GM19468 (cell line): ENCODE measurements around the gene DCX.

Source experiments
- ATAC-seq: cut with Tn5 transposase; IDR thresholded peaks from one replicate; pipeline ENCODE4 v1.9.1; 2021; ENCODE audit warnings: mild to moderate bottlenecking, moderate library complexity, moderate number of reproducible peaks; ENCODE audit not compliant: unreplicated experiment; ENCODE audit errors: extremely low read depth

DCX gene

GRCh38 chrX:111411983-111412382 lies at the start of gene DCX:
DCX (minus strand) TSS chrX:111412192; CDS start chrX:111410398, 1,794 bp downstream.
- no peak for ATAC-seq

GRCh38 chrX:111460607-111461006 lies 48.6 kb upstream of the DCX start:
- ATAC-seq = no peak

- no peak for ATAC-seq
These were observed 35.3 kb upstream of the DCX start for GRCh38 chrX:111447298-111447697.

GRCh38 chrX:111445485-111445884 lies 33.5 kb upstream of the DCX start:
- ATAC-seq = no peak

GRCh38 chrX:111444881-111445280 lies 32.9 kb upstream of the DCX start:
- ATAC-seq = no peak

GRCh38 chrX:111443946-111444345 lies 32.0 kb upstream of the DCX start:
- ATAC-seq = no peak

GRCh38 chrX:111442791-111443190 lies 30.8 kb upstream of the DCX start:
- no peak for ATAC-seq

- ATAC-seq = no peak
These were observed 23.5 kb upstream of the DCX start for GRCh38 chrX:111435469-111435868.

- no peak for ATAC-seq
These were observed 19.0 kb upstream of the DCX start for GRCh38 chrX:111431001-111431400.

GRCh38 chrX:111411557-111411956 lies 435 bp downstream of the DCX start:
- ATAC-seq = no peak

GRCh38 chrX:111410590-111411078 lies 1.4 kb downstream of the DCX start:
- ATAC-seq = no peak

- ATAC-seq = no peak
These were observed 2.7 kb downstream of the DCX start for GRCh38 chrX:111409326-111409725.

- ATAC-seq = no peak
These were observed 4.0 kb downstream of the DCX start for GRCh38 chrX:111407948-111408347.

- ATAC-seq = no peak
These were observed 9.6 kb downstream of the DCX start for GRCh38 chrX:111402344-111402743.

GRCh38 chrX:111395149-111395548 lies 16.8 kb downstream of the DCX start:
- no peak for ATAC-seq

- no peak for ATAC-seq
These were observed 17.4 kb downstream of the DCX start for GRCh38 chrX:111394569-111394968.

- ATAC-seq = no peak
These were observed 24.4 kb downstream of the DCX start for GRCh38 chrX:111387470-111388070.

- no peak for ATAC-seq
These were observed 25.3 kb downstream of the DCX start for GRCh38 chrX:111386615-111387233.

GRCh38 chrX:111386077-111386476 lies 25.9 kb downstream of the DCX start:
- ATAC-seq = no peak

- no peak for ATAC-seq
These were observed 29.7 kb downstream of the DCX start for GRCh38 chrX:111382277-111382676.

GRCh38 chrX:111376897-111377578 lies 35.0 kb downstream of the DCX start:
- no peak for ATAC-seq
